Activated B cell treated with CpG ODN at 0.5 μM for 24 hours (primary cell): Measurements from ENCODE around the gene DNAI7. TPM values are rescaled to one million over a fixed set of nuclear protein-coding genes. Genes with fewer than 3 reads are reported as not detected.

Experiments used
- ATAC-seq: fragments of 200-7000 bp; cut with Tn5 transposase; one replicate; pipeline ENCODE4 v1.10.0; 2021; ENCODE audit warnings: low read depth, mild to moderate bottlenecking, moderate library complexity
- CTCF ChIA-PET: fragments of 350-600 bp; sonication (Branson Sonifier 250); formaldehyde crosslinking; loops from one replicate; lab custom pipeline; 2021; ENCODE audit warnings: antibody characterized with exemption; lab: Charles Lee
- POLR2A ChIA-PET: fragments of 350-600 bp; sonication (Branson Sonifier 250); formaldehyde crosslinking; loops from one replicate; lab custom pipeline; 2021; ENCODE audit warnings: antibody characterized with exemption; lab: Charles Lee
- DNase-seq: peaks from one replicate; pipeline ENCODE4 v3.0.0; 2022
- H3K27ac Mint-ChIP-seq: one replicate; pipeline ENCODE4 v1.8.0; 2020; ENCODE audit warnings: mixed read lengths
- H3K27me3 Mint-ChIP-seq: one replicate; pipeline ENCODE4 v1.8.0; 2021; ENCODE audit warnings: mixed read lengths
- H3K36me3 Mint-ChIP-seq: one replicate; pipeline ENCODE4 v1.8.0; 2021; ENCODE audit warnings: low read depth, mixed read lengths
- H3K4me1 Mint-ChIP-seq: one replicate; pipeline ENCODE4 v1.8.0; 2021; ENCODE audit warnings: mixed read lengths
- H3K4me3 Mint-ChIP-seq: one replicate; pipeline ENCODE4 v1.8.0; 2020; ENCODE audit warnings: mild to moderate bottlenecking, mixed read lengths
- H3K9me3 Mint-ChIP-seq: one replicate; pipeline ENCODE4 v1.8.0; 2020; ENCODE audit warnings: mixed read lengths
- CTCF ChIP-seq: fragments of 200-600 bp; IDR thresholded peaks from one replicate; pipeline ENCODE4 v1.8.0; 2022; ENCODE audit warnings: antibody characterized with exemption, mild to moderate bottlenecking
- intact Hi-C: fragments of 100-400 bp; cut with micrococcal nuclease; formaldehyde crosslinking; loops from one replicate; pipeline ENCODE4 v1.15.1; 2024
- total RNA-seq: library from RNA; stranded (reverse); gene quantifications from 2 replicates; pipeline ENCODE4 v1.2.3, GENCODE V29; 2022

Gene DNAI7
- total RNA-seq, 1 donor from 2014 or later: 0.27 TPM

DNA sequence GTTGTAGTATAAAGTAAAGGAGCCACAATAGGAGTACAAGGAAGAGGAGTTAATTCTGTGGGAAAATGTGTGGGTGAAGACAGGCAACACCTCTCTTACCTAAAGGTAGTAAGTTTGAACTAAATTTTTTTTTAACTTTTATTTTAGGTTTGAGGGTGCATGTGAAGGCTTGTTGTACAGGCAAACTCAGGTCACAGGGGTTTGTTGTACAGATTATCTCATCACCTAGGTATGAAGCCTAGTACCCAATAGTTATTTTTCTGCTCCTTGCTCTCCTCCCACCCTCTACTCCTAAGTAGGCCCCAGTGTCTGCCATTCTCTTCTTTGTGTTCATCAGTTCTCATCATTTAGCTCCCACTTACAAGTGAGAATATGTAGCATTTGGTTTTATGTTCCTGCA, 70.5 kb downstream of the DNAI7 start:
- TF ChIP-seq CTCF: no peak
- intact Hi-C loops: no loop called here
- Mint-ChIP-seq H3K36me3 (no peaks in the 10 kb centered on the region), H3K27me3 (no peaks in the 10 kb centered on the region), H3K9me3 (no peaks in the 10 kb centered on the region), H3K4me3 (no peak overlapping the region), H3K4me1 (peaks cover 7% of the 10 kb centered on the region), H3K27ac (no peak overlapping the region)
- DNase-seq (no peak), ATAC-seq (no peak)
- ChIA-PET CTCF (interaction anchor here (1.0 to 1.6 kb wide), 3 partner anchors 73 to 165 kb away, joined by 3 to 4 read pairs (median 3); a partner anchor contains a TSS), POLR2A (interaction anchor here (0.6 kb wide), 1 partner anchor 73 kb away, joined by 6 read pairs; no protein-coding TSS in a partner anchor)

DNA sequence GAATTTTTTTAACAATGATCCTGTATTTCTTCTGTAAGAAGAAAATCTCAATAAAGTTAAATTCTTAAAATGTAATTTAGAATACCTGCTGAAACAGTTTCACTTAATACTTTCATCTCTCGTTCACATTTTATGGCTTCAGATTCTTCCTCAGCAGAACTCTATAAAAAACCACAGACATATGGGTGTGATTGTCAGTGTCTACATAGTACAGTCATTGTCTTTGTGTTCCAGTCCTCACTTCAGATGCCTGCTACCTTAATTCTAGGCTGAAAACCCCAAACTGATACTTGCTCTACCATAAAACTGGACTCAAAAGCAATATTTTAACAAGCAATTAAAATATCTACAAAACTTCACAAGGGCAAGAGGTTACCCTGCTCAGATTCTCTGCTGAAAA, 71.8 kb downstream of the DNAI7 start:
- Mint-ChIP-seq H3K4me3 (no peak overlapping the region), H3K36me3 (no peaks in the 10 kb centered on the region), H3K27ac (no peak overlapping the region), H3K4me1 (peaks cover 1% of the 10 kb centered on the region), H3K27me3 (no peaks in the 10 kb centered on the region), H3K9me3 (no peaks in the 10 kb centered on the region)
- ChIA-PET POLR2A (no interaction called here), CTCF (interaction anchor here (1.6 kb wide), 1 partner anchor 132 kb away, joined by 3 read pairs; no protein-coding TSS in a partner anchor)
- DNase-seq: no peak
- TF ChIP-seq CTCF: no peak
- no peak for ATAC-seq
- intact Hi-C loops: no loop called here

DNA sequence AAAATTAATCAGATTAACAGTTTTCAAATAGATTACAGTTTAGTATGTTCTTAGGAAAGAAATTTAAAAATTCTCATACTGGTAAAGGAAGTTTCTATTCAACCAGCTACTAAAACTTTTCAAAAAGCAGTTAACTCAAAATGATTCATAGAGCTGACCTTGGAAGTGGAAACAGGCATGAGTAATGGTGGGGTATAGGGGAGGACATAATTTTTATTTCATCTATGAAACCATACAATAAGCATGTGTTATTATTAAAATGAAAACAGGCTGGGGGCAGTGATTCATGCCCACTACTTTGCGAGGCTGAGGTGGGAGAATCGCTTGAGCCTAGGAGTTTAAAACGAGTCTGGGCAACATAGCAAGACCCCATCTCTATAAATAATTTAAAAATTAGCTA, 73.0 kb downstream of the DNAI7 start:
- DNase-seq: no peak
- H3K27ac Mint-ChIP-seq: no peak overlapping the region
- no peaks in the 10 kb centered on the region for H3K9me3 Mint-ChIP-seq
- ChIA-PET POLR2A (interaction anchor here (0.6 to 0.7 kb wide), 2 partner anchors 87 to 1531 kb away, joined by 3 to 5 read pairs; no protein-coding TSS in a partner anchor), CTCF (interaction anchor here (0.9 to 1.3 kb wide), 3 partner anchors 8 to 130 kb away, joined by 3 to 6 read pairs (median 3); no protein-coding TSS in a partner anchor)
- peaks cover 1% of the 10 kb centered on the region for H3K4me1 Mint-ChIP-seq
- H3K36me3 Mint-ChIP-seq: no peaks in the 10 kb centered on the region
- no peak overlapping the region for H3K4me3 Mint-ChIP-seq
- no peak for TF ChIP-seq CTCF
- intact Hi-C loops: no loop called here
- no peaks in the 10 kb centered on the region for H3K27me3 Mint-ChIP-seq
- no peak for ATAC-seq

DNA sequence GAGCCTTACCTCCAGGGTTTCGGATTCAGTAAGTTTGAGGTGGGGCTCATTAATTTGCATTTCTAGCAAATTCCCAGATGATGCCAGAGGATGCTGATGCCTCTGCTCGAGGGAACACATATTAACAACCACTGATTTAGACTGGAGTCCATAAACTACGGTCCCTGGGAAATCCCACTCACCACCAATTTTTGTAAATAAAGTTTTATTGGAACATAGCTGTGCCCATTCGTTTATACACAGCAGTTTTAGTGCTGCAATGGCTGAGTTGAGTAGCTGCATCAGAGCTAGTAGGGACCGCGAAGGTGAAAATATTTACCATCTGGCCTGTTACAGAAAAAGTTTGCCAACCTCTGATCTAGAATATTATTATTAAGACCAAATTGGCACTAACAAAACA, 73.8 kb downstream of the DNAI7 start:
- POLR2A ChIA-PET: no interaction called here
- DNase-seq (no peak), ATAC-seq (no peak)
- Mint-ChIP-seq H3K27ac (no peak overlapping the region), H3K9me3 (no peaks in the 10 kb centered on the region), H3K4me1 (peaks cover 1% of the 10 kb centered on the region), H3K36me3 (no peaks in the 10 kb centered on the region), H3K27me3 (no peaks in the 10 kb centered on the region), H3K4me3 (no peak overlapping the region)
- intact Hi-C loops: no loop called here
- CTCF ChIA-PET: interaction anchor here (0.7 to 1.3 kb wide), 4 partner anchors 9 to 130 kb away, joined by 3 to 6 read pairs (median 3); no protein-coding TSS in a partner anchor
- TF ChIP-seq CTCF: no peak

- TF ChIP-seq CTCF: no peak
- DNase-seq (no peak), ATAC-seq (no peak)
- H3K9me3 Mint-ChIP-seq: no peaks in the 10 kb centered on the region
- intact Hi-C loops: no loop called here
- H3K27me3 Mint-ChIP-seq: no peaks in the 10 kb centered on the region
- POLR2A ChIA-PET: interaction anchor here (1.0 kb wide), 1 partner anchor 122 kb away, joined by 4 read pairs; no protein-coding TSS in a partner anchor
- CTCF ChIA-PET: interaction anchor here (0.6 to 4.4 kb wide), 6 partner anchors 11 to 128 kb away, joined by 3 to 29 read pairs (median 4); no protein-coding TSS in a partner anchor
- peaks cover 6% of the 10 kb centered on the region for H3K4me1 Mint-ChIP-seq
- H3K36me3 Mint-ChIP-seq: no peaks in the 10 kb centered on the region
- no peak overlapping the region for H3K27ac Mint-ChIP-seq
- no peak overlapping the region for H3K4me3 Mint-ChIP-seq
Observed at GRCh38 chr12:25119020-25119419, 75.9 kb downstream of the DNAI7 start.
